ENCODE results near the gene RSRP1. TPM values are rescaled to one million over a fixed set of nuclear protein-coding genes. Genes with fewer than 3 reads are reported as not detected.

Gene RSRP1
- total RNA-seq, 6 experiments from 2014 or later = 63.4 to 85.2 (median 81.6) TPM

- Mint-ChIP-seq H3K4me1 (ENCODE audit: low read depth) (peaks cover 16% of the 10 kb centered on the region), H3K27me3 (ENCODE audit: insufficient read depth) (no peaks in the 10 kb centered on the region; the same call in 1 of the 2 replicates), H3K27ac (no peak overlapping the region), H3K4me3 (no peak overlapping the region), H3K9me3 (no peaks in the 10 kb centered on the region), H3K36me3 (ENCODE audit: low read depth) (peaks cover 38% of the 10 kb centered on the region)
- DNase-seq = no peak
- TF ChIP-seq, protein P1, sequence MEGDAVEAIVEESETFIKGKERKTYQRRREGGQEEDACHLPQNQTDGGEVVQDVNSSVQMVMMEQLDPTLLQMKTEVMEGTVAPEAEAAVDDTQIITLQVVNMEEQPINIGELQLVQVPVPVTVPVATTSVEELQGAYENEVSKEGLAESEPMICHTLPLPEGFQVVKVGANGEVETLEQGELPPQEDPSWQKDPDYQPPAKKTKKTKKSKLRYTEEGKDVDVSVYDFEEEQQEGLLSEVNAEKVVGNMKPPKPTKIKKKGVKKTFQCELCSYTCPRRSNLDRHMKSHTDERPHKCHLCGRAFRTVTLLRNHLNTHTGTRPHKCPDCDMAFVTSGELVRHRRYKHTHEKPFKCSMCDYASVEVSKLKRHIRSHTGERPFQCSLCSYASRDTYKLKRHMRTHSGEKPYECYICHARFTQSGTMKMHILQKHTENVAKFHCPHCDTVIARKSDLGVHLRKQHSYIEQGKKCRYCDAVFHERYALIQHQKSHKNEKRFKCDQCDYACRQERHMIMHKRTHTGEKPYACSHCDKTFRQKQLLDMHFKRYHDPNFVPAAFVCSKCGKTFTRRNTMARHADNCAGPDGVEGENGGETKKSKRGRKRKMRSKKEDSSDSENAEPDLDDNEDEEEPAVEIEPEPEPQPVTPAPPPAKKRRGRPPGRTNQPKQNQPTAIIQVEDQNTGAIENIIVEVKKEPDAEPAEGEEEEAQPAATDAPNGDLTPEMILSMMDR (IDR thresholded peaks at IDR 0.05) = no peak
Measured at GRCh38 chr1:25222606-25223005, 24.6 kb downstream of the RSRP1 start.

DNA sequence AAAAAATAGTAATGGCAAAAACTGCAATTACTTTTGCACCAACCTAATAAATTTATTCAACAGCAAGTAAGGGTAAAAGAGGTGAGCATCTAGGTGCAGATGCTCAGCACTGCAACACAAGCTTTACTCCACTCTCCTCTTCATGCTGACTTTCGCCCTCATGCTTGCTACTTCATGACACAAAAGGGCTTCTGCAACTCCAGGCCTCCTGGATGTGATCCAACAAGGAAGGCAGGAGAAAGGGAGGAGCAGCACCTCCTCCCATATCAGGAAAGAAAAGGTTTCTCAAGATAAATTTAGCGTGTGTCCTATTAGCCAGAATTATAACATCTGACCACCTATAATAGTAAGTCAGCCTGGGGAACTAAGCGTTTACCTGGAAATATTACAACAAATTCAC, 26.6 kb downstream of the RSRP1 start:
- no peak overlapping the region for H3K27ac Mint-ChIP-seq
- H3K27me3 Mint-ChIP-seq (ENCODE audit: insufficient read depth) = no peaks in the 10 kb centered on the region; the same call in 1 of the 2 replicates
- TF ChIP-seq, protein P1 (IDR thresholded peaks at IDR 0.05) = no peak
- peaks cover 12% of the 10 kb centered on the region for H3K4me1 Mint-ChIP-seq (ENCODE audit: low read depth)
- DNase-seq = no peak
- no peak overlapping the region for H3K4me3 Mint-ChIP-seq
- no peaks in the 10 kb centered on the region for H3K9me3 Mint-ChIP-seq
- H3K36me3 Mint-ChIP-seq (ENCODE audit: low read depth) = peaks cover 25% of the 10 kb centered on the region

GRCh38 chr1:25219661-25220251, 27.5 kb downstream of the RSRP1 start:
- Mint-ChIP-seq H3K27ac (no peak overlapping the region), H3K36me3 (ENCODE audit: low read depth) (peaks cover 21% of the 10 kb centered on the region)

DNA sequence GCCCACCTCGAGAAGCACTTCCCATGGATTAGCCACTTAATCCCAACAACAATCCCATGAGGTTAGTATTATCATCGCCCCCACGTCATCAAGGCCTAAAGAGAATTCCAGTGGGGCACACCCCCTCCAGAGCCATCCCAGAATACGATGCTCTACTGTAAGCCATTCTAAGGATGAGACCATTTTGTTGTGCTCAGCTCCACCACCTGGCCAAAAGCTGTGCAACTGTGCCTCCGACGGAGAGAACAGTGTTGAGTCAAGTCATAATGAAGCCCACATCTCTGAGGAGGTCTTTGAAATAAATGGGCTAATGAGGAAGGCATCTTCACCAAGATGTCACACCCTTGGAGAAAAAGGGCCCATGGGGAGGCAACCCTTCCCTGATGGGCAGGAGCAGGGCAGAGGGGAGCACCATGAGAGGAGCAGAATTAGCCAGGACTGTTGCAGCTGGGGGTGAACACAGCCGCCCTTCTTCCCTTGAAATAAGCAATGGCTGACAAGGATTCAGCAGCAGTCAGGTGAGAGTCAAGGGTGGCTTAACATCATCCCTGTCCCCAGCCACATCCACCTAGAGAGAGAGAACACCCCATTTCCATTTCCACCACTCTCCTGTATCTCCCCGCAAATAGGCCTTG, 29.5 kb downstream of the RSRP1 start:
- H3K9me3 Mint-ChIP-seq = no peaks in the 10 kb centered on the region
- no peaks in the 10 kb centered on the region for H3K4me1 Mint-ChIP-seq (ENCODE audit: low read depth)
- no peak for DNase-seq
- TF ChIP-seq, protein P1 (IDR thresholded peaks at IDR 0.05) = no peak
- H3K27me3 Mint-ChIP-seq (ENCODE audit: insufficient read depth) = peaks cover 2% of the 10 kb centered on the region
- peaks cover 9% of the 10 kb centered on the region; the same call in 1 of the 2 replicates for H3K36me3 Mint-ChIP-seq (ENCODE audit: low read depth)
- H3K27ac Mint-ChIP-seq = no peak overlapping the region
- H3K4me3 Mint-ChIP-seq = no peak overlapping the region

More at GRCh38 chr1:25219661-25220251, 27.5 kb downstream of the RSRP1 start:
- no peaks in the 10 kb centered on the region for H3K9me3 Mint-ChIP-seq
- DNase-seq = no peak
- H3K4me1 Mint-ChIP-seq (ENCODE audit: low read depth) = peaks cover 10% of the 10 kb centered on the region
- H3K4me3 Mint-ChIP-seq = no peak overlapping the region
- no peaks in the 10 kb centered on the region; the same call in 1 of the 2 replicates for H3K27me3 Mint-ChIP-seq (ENCODE audit: insufficient read depth)
- TF ChIP-seq, protein P1 (IDR thresholded peaks at IDR 0.05) = no peak

DNA sequence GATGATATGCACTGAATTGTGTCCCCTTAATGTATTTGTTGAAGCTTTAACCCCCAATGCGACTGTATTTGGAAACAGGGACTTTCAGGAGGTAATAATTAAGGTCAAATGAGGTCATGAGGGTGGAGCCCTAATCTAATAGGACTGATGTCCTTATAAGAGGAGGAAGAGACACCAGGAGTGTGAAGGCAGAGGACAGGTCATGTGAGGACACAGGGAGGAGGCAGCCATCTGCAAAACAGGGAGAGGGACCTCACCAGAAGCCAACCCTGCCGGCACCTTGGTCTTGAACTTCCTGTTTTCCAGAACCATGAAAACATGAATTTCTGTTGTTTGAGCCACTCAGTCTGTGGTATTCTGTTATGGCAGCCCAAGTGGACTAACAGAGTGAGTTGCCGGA, 30.2 kb downstream of the RSRP1 start:
- no peak overlapping the region for H3K4me3 Mint-ChIP-seq
- TF ChIP-seq, protein P1 (IDR thresholded peaks at IDR 0.05) = no peak
- DNase-seq = no peak
- no peaks in the 10 kb centered on the region for H3K9me3 Mint-ChIP-seq
- H3K27me3 Mint-ChIP-seq (ENCODE audit: insufficient read depth) = peaks cover 2% of the 10 kb centered on the region
- no peak overlapping the region for H3K27ac Mint-ChIP-seq
- H3K4me1 Mint-ChIP-seq (ENCODE audit: low read depth) = no peaks in the 10 kb centered on the region
- peaks cover 4% of the 10 kb centered on the region; the same call in 1 of the 2 replicates for H3K36me3 Mint-ChIP-seq (ENCODE audit: low read depth)

All from HFFc6 (cell line).